ENCODE measurements around the gene CD276.

The CD276 gene

DNA sequence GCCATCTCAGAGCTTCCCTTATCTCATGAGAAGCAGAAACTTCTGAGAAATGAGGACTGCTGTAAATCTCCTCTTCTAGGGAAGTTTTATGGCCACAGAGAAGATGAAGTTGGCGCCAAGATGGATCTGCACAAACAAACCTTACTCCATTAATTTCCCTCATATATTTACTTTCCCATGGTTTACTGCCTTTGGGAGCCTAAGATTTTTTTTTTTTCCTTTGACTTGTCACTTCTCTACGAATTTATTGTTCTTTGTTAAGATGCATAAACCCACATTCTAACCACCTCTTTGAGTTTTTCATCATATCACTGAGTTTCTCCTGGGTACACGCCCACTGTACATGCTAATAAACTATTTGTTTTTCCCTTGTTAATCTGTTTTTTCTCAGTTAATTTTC, 29.5 kb upstream of the CD276 start:
- no peak overlapping the region for H3K27ac ChIP-seq (ENCODE audit: insufficient read depth in 1 of 2, low read depth in 1 of 2, low read length in 2 of 2, poor library complexity in 1 of 2, severe bottlenecking in 2 of 2)
- 70% methylated on average over 2 of the region's 3 CpGs for WGBS (ENCODE audit: insufficient coverage)
- no peaks in the 10 kb centered on the region for H3K27me3 ChIP-seq (replicated peaks in 2 of 5; ENCODE audit: control insufficient read depth in 4 of 5, insufficient read depth in 5 of 5, low read length in 4 of 5)
- H3K36me3 ChIP-seq (ENCODE audit: control insufficient read depth in 4 of 4, insufficient read depth in 4 of 4, low read length in 3 of 4) = no peaks in the 10 kb centered on the region
- DNase-seq = peak in 2 of 3 donors; percentile 21 to 36
- H3K9me3 ChIP-seq (ENCODE audit: control extremely low read depth in 1 of 5, control insufficient read depth in 4 of 5, insufficient read depth in 2 of 5, low read depth in 1 of 5, low read length in 4 of 5) = no peaks in the 10 kb centered on the region
- ChIA-PET CTCF (interaction anchor here (0.8 kb wide), 1 partner anchor 351 kb away, joined by 3 read pairs; no protein-coding TSS in a partner anchor), POLR2A (no interaction called here)
- H3K4me1 ChIP-seq (ENCODE audit: control extremely low read depth in 1 of 4, control insufficient read depth in 4 of 4, insufficient read depth in 4 of 4, low read length in 3 of 4) = peaks cover 0 to 19% (median 14%) of the 10 kb centered on the region in 4 experiments
- H3K4me3 ChIP-seq (ENCODE audit: control insufficient read depth in 1 of 7, extremely low read depth in 1 of 7, insufficient read depth in 4 of 7, low read depth in 2 of 7, low read length in 6 of 7) = no peak overlapping the region

DNA sequence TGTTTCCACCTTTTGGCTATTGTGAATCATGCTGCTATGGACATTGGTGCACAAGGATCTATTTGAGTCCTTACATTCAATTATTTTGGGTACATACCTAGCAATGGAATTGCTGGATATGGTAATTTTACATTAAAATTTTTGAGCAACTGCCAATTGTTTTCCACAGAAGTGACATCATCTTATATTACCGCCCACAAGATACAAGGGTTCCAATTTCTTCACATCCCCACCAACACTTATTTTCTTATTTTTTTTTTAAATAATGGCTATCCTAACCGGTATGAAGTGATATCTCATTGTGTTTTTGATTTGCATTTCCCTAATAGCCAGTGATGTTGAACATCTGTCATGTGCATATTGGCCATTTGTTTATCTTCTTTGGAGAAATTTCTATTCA, 28.5 kb upstream of the CD276 start:
- POLR2A ChIA-PET = no interaction called here
- Histone ChIP-seq H3K36me3 (ENCODE audit: control insufficient read depth in 4 of 4, insufficient read depth in 4 of 4, low read length in 3 of 4) (no peaks in the 10 kb centered on the region), H3K4me3 (ENCODE audit: control insufficient read depth in 1 of 7, extremely low read depth in 1 of 7, insufficient read depth in 4 of 7, low read depth in 2 of 7, low read length in 6 of 7) (no peak overlapping the region), H3K4me1 (ENCODE audit: control extremely low read depth in 1 of 4, control insufficient read depth in 4 of 4, insufficient read depth in 4 of 4, low read length in 3 of 4) (peaks cover 0 to 13% (median 12%) of the 10 kb centered on the region in 4 experiments), H3K27ac (ENCODE audit: insufficient read depth in 1 of 2, low read depth in 1 of 2, low read length in 2 of 2, poor library complexity in 1 of 2, severe bottlenecking in 2 of 2) (no peak overlapping the region), H3K9me3 (ENCODE audit: control extremely low read depth in 1 of 5, control insufficient read depth in 4 of 5, insufficient read depth in 2 of 5, low read depth in 1 of 5, low read length in 4 of 5) (no peaks in the 10 kb centered on the region), H3K27me3 (replicated peaks in 2 of 5; ENCODE audit: control insufficient read depth in 4 of 5, insufficient read depth in 5 of 5, low read length in 4 of 5) (no peaks in the 10 kb centered on the region)
- CTCF ChIA-PET = no interaction called here
- no CpG with 5 or more reads among the region's 2 CpGs for WGBS (ENCODE audit: insufficient coverage)
- DNase-seq = no peak

DNA sequence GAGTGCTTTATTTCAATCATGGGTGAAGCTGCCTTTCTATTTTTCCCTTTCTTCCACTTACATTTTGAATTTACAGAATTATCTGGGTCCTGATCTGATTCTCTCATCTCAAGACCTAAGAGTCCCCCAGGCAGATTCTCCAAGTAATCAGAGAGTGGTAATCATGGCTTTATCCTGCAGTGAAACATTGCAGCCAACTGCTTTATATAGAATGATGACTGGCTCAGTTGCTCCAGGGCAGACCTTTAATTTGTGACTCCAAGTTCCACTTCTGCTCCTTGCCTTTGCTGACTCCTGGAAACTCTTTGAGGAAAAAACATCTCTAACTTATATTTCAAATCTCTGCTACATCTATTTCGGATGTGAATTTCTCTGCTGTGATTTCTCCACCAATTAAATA, 25.5 kb upstream of the CD276 start:
- no peak for DNase-seq
- peaks cover 0 to 8% (median 5%) of the 10 kb centered on the region in 5 experiments for H3K9me3 ChIP-seq (ENCODE audit: control extremely low read depth in 1 of 5, control insufficient read depth in 4 of 5, insufficient read depth in 2 of 5, low read depth in 1 of 5, low read length in 4 of 5)
- no peaks in the 10 kb centered on the region for H3K27me3 ChIP-seq (replicated peaks in 2 of 5; ENCODE audit: control insufficient read depth in 4 of 5, insufficient read depth in 5 of 5, low read length in 4 of 5)
- ChIA-PET POLR2A (no interaction called here), CTCF (no interaction called here)
- no peaks in the 10 kb centered on the region for H3K36me3 ChIP-seq (ENCODE audit: control insufficient read depth in 4 of 4, insufficient read depth in 4 of 4, low read length in 3 of 4)
- H3K4me1 ChIP-seq (ENCODE audit: control extremely low read depth in 1 of 4, control insufficient read depth in 4 of 4, insufficient read depth in 4 of 4, low read length in 3 of 4) = peaks cover 0 to 7% (median 6%) of the 10 kb centered on the region in 4 experiments
- no CpG with 5 or more reads among the region's 1 CpG for WGBS (ENCODE audit: insufficient coverage)
- H3K27ac ChIP-seq (ENCODE audit: insufficient read depth in 1 of 2, low read depth in 1 of 2, low read length in 2 of 2, poor library complexity in 1 of 2, severe bottlenecking in 2 of 2) = no peak overlapping the region
- no peak overlapping the region for H3K4me3 ChIP-seq (ENCODE audit: control insufficient read depth in 1 of 7, extremely low read depth in 1 of 7, insufficient read depth in 4 of 7, low read depth in 2 of 7, low read length in 6 of 7)

DNA sequence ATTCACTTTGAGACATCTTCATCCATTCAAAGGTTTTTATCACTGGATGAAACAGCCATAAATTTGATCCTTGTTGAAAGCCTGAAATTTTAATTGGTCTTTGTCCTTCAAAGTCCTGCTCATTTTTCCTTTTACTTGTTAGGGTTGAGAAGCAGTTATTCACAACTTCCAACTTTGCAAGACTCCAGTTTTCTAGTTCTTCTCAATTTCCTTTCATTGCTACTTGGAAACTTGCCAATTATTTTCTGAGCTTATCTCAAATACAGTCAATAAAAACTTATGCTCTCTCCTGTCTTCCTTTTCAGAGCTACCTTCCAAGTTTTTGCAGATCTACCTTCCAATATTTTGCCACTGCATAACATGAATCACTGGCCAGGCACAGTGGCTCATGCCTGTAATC, 23.7 kb upstream of the CD276 start:
- Histone ChIP-seq H3K27ac (ENCODE audit: insufficient read depth in 1 of 2, low read depth in 1 of 2, low read length in 2 of 2, poor library complexity in 1 of 2, severe bottlenecking in 2 of 2) (no peak overlapping the region), H3K36me3 (ENCODE audit: control insufficient read depth in 4 of 4, insufficient read depth in 4 of 4, low read length in 3 of 4) (no peaks in the 10 kb centered on the region), H3K4me3 (ENCODE audit: control insufficient read depth in 1 of 7, extremely low read depth in 1 of 7, insufficient read depth in 4 of 7, low read depth in 2 of 7, low read length in 6 of 7) (no peak overlapping the region), H3K4me1 (ENCODE audit: control extremely low read depth in 1 of 4, control insufficient read depth in 4 of 4, insufficient read depth in 4 of 4, low read length in 3 of 4) (peaks cover 0 to 5% (median 2%) of the 10 kb centered on the region in 4 experiments), H3K9me3 (ENCODE audit: control extremely low read depth in 1 of 5, control insufficient read depth in 4 of 5, insufficient read depth in 2 of 5, low read depth in 1 of 5, low read length in 4 of 5) (peaks cover 0 to 8% (median 5%) of the 10 kb centered on the region in 5 experiments), H3K27me3 (replicated peaks in 2 of 5; ENCODE audit: control insufficient read depth in 4 of 5, insufficient read depth in 5 of 5, low read length in 4 of 5) (no peaks in the 10 kb centered on the region)
- DNase-seq = no peak
- CTCF ChIA-PET = interaction anchor here (0.8 to 1.5 kb wide), 5 partner anchors 8 to 29 kb away, joined by 3 to 6 read pairs (median 4); no protein-coding TSS in a partner anchor
- POLR2A ChIA-PET = no interaction called here

DNA sequence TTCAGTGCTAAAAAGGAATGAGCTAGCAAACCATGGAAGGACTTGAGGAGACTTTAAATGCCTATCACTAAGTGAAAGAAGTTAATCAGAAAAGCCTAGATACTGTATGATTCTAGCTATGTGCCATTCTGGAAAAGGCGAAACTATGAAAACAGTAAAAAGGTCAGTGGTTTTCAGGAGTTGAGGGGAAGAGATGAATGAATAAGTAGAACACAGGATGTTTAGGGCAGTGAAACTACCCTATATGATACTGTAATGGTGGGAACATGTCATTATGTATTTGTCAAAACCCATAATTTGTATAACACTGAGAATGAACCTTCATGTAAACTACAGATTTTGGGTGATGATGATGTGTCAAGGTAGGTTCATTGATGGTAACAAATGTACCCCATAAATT, 9.6 kb upstream of the CD276 start:
- ChIA-PET CTCF (interaction anchor here (1.6 kb wide), 1 partner anchor 10 kb away, joined by 3 read pairs; no protein-coding TSS in a partner anchor), POLR2A (no interaction called here)
- no peak for DNase-seq
- H3K4me1 ChIP-seq (ENCODE audit: control extremely low read depth in 1 of 4, control insufficient read depth in 4 of 4, insufficient read depth in 4 of 4, low read length in 3 of 4) = peaks cover 0 to 15% (median 6%) of the 10 kb centered on the region in 4 experiments
- H3K36me3 ChIP-seq (ENCODE audit: control insufficient read depth in 4 of 4, insufficient read depth in 4 of 4, low read length in 3 of 4) = no peaks in the 10 kb centered on the region
- no peak overlapping the region for H3K4me3 ChIP-seq (ENCODE audit: control insufficient read depth in 1 of 7, extremely low read depth in 1 of 7, insufficient read depth in 4 of 7, low read depth in 2 of 7, low read length in 6 of 7)
- H3K9me3 ChIP-seq (ENCODE audit: control extremely low read depth in 1 of 5, control insufficient read depth in 4 of 5, insufficient read depth in 2 of 5, low read depth in 1 of 5, low read length in 4 of 5) = peaks cover 0 to 7% (median 0%) of the 10 kb centered on the region in 5 experiments
- no peak overlapping the region for H3K27ac ChIP-seq (ENCODE audit: insufficient read depth in 1 of 2, low read depth in 1 of 2, low read length in 2 of 2, poor library complexity in 1 of 2, severe bottlenecking in 2 of 2)
- H3K27me3 ChIP-seq (replicated peaks in 2 of 5; ENCODE audit: control insufficient read depth in 4 of 5, insufficient read depth in 5 of 5, low read length in 4 of 5) = peaks cover 0 to 3% (median 2%) of the 10 kb centered on the region in 5 experiments
- WGBS (ENCODE audit: insufficient coverage) = 83% methylated on average over 1 of the region's 1 CpG

DNA sequence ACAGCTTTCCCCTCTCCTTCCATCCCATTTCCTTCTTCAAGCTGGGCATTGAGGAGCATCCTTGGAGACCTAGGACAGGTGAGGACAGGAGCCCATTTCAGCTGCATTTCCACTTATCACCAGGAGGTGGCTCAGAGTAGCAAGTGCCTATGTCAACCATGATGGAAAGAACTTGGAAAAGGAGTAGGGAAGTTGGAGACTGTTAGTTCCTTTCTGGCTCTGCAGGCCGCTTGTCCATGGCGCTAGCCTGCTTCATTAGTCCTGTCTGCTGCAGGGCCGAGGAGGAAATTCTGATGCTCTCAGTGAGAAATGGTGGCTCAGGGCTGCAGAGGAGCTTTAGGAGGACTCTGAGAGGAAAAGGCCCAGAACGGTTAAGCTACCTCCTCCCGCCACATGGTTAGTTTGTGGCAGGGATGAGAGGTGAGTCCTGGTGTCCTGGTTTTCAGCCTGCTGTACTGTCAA, 7.0 kb upstream of the CD276 start:
- peak; percentile 40 to 45 (median 42) for DNase-seq
- POLR2A ChIA-PET = interaction anchor here (1.4 kb wide), 1 partner anchor 20 kb away, joined by 3 read pairs; no protein-coding TSS in a partner anchor
- CTCF ChIA-PET = interaction anchor here (1.1 to 15.1 kb wide), 8 partner anchors 8 to 119 kb away, joined by 3 to 235 read pairs (median 6); no protein-coding TSS in a partner anchor

DNA sequence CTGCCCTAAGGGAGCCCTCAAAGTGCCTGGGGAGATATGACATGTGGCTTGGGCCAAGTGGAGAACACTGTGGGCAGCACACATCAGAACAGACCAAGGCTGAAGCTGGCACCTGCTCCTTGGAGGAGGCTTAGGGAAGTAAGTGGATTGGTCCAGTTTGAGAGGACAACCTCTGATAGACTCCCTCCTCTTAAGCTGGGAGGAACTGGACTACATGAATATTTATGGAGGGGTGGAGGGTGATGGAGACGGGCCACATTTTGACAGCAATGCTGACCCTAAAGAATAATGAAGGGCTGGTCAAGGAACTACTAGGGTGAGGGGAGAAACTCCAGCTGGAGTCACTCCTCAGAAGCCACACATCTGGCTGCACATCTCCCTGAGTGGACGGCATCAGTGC, 6.5 kb upstream of the CD276 start:
- peaks cover 0 to under 1% (median 0%) of the 10 kb centered on the region in 5 experiments for H3K9me3 ChIP-seq (ENCODE audit: control extremely low read depth in 1 of 5, control insufficient read depth in 4 of 5, insufficient read depth in 2 of 5, low read depth in 1 of 5, low read length in 4 of 5)
- no peaks in the 10 kb centered on the region for H3K36me3 ChIP-seq (ENCODE audit: control insufficient read depth in 4 of 4, insufficient read depth in 4 of 4, low read length in 3 of 4)
- peaks cover 0 to 33% (median 8%) of the 10 kb centered on the region in 4 experiments for H3K4me1 ChIP-seq (ENCODE audit: control extremely low read depth in 1 of 4, control insufficient read depth in 4 of 4, insufficient read depth in 4 of 4, low read length in 3 of 4)
- H3K4me3 ChIP-seq (ENCODE audit: control insufficient read depth in 1 of 7, extremely low read depth in 1 of 7, insufficient read depth in 4 of 7, low read depth in 2 of 7, low read length in 6 of 7) = no peak overlapping the region
- DNase-seq = no peak
- H3K27ac ChIP-seq (ENCODE audit: insufficient read depth in 1 of 2, low read depth in 1 of 2, low read length in 2 of 2, poor library complexity in 1 of 2, severe bottlenecking in 2 of 2) = no peak overlapping the region
- POLR2A ChIA-PET = interaction anchor here (1.4 kb wide), 1 partner anchor 19 kb away, joined by 3 read pairs; no protein-coding TSS in a partner anchor
- 100% methylated on average over 1 of the region's 2 CpGs for WGBS (ENCODE audit: insufficient coverage)
- CTCF ChIA-PET = interaction anchor here (1.1 to 15.1 kb wide), 8 partner anchors 9 to 120 kb away, joined by 3 to 235 read pairs (median 6); no protein-coding TSS in a partner anchor
- H3K27me3 ChIP-seq (replicated peaks in 2 of 5; ENCODE audit: control insufficient read depth in 4 of 5, insufficient read depth in 5 of 5, low read length in 4 of 5) = peaks cover 0 to 10% (median 0%) of the 10 kb centered on the region in 5 experiments

More for the DNA sequence above, 7.0 kb upstream of the CD276 start:
- 80% methylated on average over 2 of the region's 5 CpGs for WGBS (ENCODE audit: insufficient coverage)
- Histone ChIP-seq H3K9me3 (ENCODE audit: control extremely low read depth in 1 of 5, control insufficient read depth in 4 of 5, insufficient read depth in 2 of 5, low read depth in 1 of 5, low read length in 4 of 5) (peaks cover 0 to 6% (median 0%) of the 10 kb centered on the region in 5 experiments), H3K27me3 (replicated peaks in 2 of 5; ENCODE audit: control insufficient read depth in 4 of 5, insufficient read depth in 5 of 5, low read length in 4 of 5) (peaks cover 0 to 6% (median 0%) of the 10 kb centered on the region in 5 experiments), H3K4me3 (ENCODE audit: control insufficient read depth in 1 of 7, extremely low read depth in 1 of 7, insufficient read depth in 4 of 7, low read depth in 2 of 7, low read length in 6 of 7) (no peak overlapping the region), H3K27ac (ENCODE audit: insufficient read depth in 1 of 2, low read depth in 1 of 2, low read length in 2 of 2, poor library complexity in 1 of 2, severe bottlenecking in 2 of 2) (no peak overlapping the region), H3K36me3 (ENCODE audit: control insufficient read depth in 4 of 4, insufficient read depth in 4 of 4, low read length in 3 of 4) (no peaks in the 10 kb centered on the region), H3K4me1 (ENCODE audit: control extremely low read depth in 1 of 4, control insufficient read depth in 4 of 4, insufficient read depth in 4 of 4, low read length in 3 of 4) (peaks cover 0 to 29% (median 8%) of the 10 kb centered on the region in 4 experiments)

All from common myeloid progenitor, CD34-positive (primary cell).